T-helper 2 cell (primary cell): ENCODE data around the gene SLC37A4.
"Not testable (repeated sequence)": the region's sequence is repeated elsewhere in the genome, so short reads cannot be mapped to it uniquely, and the experiment has no call there.

Source experiments
- DNase-seq, 5 experiments: peaks; one replicate each; pipeline versions ENCODE4 v3.0.0 to v3.0.0-alpha.2; 2012 to 2022
- total RNA-seq, 2 donors: gene quantifications; one replicate each; lab custom pipeline; 2026; lab: John Stamatoyannopoulos, UW

Gene SLC37A4
- total RNA-seq, result 6.9 to 15.4 reads per million in 2 donors

DNA sequence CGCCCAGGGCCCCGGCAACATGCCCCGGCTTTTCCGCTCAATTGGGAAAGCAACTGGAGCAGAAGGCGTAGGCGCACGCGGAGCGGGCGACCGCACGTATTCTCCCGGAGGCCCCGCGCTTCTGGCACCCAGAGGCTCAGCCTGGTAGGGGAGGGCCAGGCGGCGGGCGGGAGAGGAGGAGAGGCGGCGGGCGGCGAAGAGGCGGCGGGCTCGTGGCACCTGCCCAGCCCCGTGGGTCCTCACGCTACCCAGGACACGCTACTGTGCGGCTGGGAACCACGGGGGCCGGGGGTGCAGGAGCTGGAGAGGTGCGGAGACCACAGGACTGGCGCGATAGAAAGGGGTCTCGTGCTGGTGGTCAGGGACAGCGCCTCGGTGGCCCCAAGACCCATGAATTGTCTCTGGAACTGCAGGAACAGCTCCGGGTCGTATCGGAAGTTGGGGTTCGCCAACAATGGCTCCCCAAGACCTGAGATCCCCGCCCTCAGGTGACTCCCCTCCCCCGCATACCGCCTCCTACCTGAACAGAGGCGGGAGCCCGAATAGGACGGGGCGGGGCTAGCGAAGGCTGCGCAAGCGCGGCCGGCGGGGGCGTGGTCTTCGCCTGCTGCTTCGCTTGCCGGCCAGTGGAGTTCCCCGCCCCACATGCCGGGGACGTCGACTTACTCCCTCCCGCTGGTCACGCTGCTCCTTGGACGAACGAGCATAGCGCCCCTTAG lies at the start of gene SLC37A4:
SLC37A4 (minus strand) TSS at position 549 of the 719 bp plus-strand sequence.
- DNase-seq, result peak; percentile 94 to 99 (median 99)

DNA sequence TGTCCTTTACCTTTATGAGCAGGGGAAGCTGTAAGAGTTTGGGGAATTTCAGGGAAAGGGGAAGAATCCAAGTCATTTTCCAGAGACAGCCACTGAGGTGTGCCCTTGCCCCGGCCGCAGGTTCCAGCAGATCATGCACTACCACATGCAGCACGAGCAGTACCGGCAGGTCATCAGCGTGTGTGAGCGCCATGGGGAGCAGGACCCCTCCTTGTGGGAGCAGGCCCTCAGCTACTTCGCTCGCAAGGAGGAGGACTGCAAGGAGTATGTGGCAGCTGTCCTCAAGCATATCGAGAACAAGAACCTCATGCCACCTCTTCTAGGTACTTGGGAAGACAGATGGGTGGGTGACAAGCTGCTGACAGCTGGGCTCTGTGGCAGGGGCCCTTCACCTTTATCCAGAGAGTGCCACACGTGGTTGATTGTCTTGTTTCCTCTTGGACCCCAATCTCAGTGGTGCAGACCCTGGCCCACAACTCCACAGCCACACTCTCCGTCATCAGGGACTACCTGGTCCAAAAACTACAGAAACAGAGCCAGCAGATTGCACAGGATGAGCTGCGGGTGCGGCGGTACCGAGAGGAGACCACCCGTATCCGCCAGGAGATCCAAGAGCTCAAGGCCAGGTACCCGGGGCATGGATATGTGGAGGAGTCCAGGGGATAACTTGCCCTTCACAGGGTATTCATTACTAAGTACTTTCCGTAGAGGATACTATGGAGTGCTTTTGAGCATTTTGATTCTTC lies 48.2 kb upstream of the SLC37A4 start:
- no peak for DNase-seq

DNA sequence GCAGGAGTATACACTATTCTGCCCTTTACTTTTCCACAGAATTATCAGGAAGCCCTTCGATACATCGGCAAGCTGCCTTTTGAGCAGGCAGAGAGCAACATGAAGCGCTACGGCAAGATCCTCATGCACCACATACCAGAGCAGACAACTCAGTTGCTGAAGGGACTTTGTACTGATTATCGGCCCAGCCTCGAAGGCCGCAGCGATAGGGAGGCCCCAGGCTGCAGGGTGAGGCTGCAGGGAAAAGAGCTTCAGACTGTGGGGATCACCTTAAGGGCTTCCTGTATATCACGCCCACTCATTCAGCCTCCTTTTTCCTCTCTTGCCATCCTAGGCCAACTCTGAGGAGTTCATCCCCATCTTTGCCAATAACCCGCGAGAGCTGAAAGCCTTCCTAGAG lies 47.2 kb upstream of the SLC37A4 start:
- DNase-seq, result no peak

DNA sequence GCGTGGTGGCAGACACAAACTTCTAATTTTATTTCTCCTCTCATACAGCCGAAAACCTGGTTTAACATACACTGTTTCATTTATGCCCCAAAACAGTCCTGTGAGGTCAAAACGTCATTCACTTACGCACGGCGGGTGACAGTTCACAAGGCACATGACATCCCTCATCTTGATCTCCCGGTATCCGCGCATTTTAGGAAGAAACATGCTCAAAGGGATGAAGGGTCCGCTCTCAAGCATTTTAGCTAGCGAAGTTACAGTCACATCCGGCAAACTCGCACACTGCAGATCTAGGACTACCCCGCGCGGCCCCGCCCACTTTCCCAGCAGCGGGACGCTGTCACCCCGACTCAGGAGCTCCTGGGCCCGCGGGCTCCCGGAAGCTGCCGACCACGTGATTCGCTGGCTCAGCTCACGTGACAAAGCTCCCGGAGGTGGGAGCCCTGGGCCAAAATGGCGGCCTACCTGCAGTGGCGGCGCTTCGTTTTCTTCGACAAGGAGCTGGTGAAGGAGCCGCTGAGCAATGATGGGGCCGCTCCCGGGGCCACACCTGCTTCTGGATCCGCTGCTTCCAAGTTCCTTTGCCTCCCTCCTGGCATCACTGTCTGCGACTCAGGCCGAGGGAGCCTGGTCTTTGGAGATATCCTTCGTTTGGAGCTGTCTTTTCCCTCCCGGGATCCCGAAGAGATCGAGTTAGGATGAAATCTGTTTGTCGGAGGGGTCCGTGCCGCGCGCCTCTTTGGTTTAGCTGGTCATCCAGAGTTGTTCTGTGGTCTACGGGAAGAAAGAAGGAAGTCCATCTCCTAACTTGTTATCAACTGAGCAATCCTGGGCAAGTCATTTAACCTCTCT lies 36.9 kb upstream of the SLC37A4 start, which contains the start of gene VPS11:
VPS11 (plus strand) TSS at position 448 of the 852 bp plus-strand sequence; CDS start at position 454, 6 bp downstream.
- DNase-seq, result peak; percentile 95 to 99 (median 98)

DNA sequence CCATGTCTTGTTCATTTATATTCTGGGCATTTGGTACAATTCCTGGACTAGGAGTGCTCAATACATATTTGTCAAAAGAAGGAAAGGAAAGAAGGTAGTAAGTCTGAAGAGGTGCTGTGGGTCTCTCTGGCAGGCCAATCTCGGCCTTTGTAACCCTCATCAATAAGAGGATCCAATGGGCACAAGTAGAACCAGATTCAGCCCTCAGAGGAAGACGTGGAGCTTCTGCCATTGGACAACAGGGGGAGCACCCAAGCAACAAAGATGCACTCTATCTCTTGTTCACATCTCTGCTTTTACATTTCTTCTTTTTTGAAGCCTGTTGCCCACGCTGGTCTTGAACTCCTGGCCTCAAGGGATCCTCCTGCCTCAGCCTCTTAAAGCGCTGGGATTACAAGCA lies 34.7 kb upstream of the SLC37A4 start:
- DNase-seq, result peak in 2 of 5 experiments; percentile 23 to 80

DNA sequence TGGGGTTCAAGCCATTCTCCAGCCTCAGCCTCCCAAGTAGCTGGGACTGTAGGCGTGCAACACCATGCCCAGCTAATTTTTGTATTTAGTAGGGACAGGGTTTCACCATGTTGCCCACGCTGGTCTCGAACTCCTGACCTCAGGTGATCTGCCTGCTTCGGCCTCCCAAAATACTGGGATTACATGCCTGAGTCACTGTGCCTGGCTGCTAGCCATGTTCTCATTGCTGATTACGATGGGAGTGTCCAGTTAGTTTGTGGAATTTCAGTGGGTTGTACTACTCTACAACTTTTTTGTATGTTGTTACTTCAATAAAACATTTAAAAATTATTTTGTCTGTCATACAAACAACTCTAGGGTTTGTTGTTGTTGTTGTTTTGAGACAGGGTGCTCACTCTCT lies 32.1 kb upstream of the SLC37A4 start:
- no peak for DNase-seq

DNA sequence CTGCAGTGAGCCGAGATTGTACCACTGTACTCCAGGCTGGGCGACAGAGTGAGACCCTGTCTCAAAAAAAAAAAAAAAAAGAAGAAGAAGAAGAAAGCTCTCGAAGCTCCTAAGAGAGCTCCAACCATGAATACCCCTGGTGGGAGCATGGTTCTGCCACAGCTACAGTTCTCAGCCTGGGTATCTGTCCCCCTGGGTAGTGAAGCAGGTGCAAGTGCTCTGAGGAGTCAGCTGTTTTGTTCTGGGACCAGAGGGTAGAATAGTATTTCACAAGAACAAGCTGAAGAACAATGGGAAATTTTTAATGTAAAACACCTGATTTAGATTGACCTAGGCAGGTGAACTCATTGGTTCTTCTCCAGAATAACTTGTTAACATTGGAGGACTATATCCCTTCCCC lies 30.6 kb upstream of the SLC37A4 start:
- no peak for DNase-seq

DNA sequence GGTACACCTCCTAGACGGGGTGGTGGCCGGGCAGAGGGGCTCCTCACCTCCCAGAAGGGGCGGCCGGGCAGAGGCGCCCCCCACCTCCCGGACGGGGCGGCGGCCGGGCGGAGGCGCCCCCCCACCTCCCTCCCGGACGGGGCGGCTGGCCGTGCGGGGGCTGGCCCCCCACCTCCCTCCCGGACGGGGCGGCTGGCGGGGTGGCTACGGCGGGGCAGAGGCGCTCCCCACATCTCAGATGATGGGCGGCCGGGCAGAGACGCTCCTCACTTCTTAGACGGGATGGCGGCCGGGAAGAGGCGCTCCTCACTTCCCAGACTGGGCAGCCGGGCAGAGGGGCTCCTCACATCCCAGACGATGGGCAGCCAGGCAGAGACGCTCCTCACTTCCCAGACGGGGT lies 28.5 kb upstream of the SLC37A4 start:
- DNase-seq, result not testable (repeated sequence)

DNA sequence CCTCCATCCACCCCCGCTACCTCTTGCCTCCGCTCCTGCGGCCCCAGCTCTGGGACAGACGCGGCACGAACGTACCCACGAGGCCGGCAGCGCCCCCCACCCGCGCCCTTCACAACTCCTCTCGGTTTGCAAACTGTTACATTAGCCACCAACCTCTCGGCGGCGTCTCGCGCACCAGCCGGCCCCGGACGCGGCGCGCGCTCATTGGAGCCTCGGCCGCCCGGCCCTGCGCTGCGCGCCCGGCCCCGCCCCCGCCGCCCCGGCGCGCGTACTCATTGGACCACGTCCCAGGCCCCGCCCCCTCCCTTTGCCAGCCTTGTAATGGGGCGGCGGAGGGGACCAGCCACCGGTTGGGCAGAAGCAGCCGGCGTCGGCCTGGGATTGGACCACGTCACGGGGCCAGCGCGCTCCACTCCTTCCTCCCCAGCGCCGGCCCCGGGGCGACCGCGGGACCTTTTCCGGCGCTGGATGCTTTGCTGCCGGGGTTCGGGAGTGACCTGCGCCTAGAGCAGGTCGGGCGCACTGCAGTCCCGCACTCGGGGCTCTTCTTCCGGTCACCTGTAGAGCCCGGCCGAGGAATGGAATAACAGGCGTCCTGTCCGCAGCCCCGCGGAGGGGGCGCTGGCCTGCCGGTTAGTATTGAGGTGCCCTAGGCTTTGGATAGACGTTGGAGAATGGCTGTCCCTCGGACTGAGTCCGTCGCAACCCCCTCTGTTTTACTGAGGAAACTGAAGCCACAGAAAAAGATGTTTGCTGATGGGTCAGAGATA lies 26.5 kb upstream of the SLC37A4 start, which contains the start of gene HYOU1:
HYOU1 (minus strand) TSS at position 206 of the 770 bp plus-strand sequence. CDS start 1,045 bp downstream, outside the sequence.
- DNase-seq, result peak; percentile 98 to 99 (median 98)

DNA sequence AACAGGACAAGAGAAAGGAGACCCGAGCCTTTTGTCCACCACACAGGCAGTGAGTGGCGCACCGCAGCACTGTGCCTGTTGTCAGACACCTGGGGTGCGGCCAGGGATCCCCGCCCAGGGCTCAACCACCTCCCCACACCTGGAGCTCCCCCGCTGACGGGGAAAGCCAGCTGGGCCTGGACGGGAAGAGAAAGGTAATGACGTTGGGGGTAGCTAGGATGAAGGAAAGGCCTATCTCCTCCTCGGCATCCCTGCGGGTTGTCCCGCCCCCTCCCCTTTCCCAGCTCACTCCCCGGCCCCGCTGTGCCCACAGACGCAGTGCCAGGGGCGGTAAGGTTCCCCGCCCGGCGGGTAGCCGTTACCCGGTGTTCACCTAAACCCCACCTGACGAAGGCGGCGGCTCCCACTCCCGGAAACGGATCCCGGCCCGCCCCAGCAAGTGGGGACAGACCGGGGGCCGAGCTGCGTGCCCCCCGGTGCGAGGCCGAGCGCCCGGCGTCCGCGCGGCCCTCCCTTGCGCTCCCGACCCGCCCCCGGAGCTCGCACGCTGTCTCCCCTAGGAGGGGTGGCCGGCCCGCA lies 25.8 kb upstream of the SLC37A4 start:
- DNase-seq, result peak; percentile 25 to 58 (median 50)

DNA sequence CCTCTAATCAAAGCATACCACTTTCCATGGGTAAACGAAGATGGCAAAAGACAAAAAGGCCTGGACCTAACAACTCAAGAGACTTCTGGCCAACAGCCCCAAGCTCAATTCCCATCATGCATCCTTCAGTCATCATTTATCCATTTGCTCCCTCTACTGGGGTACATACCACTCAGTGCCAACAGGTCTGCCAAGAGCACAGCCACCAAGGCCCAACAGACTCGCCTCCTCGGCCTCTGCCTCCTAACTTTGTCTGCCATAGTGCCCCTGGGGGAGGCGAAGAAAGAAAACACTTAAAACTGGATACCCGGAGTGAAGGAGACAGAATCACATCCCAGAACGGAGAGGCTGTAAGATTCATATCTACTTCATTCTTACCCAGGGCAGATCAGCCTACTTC lies 25.2 kb upstream of the SLC37A4 start:
- peak in 1 of 5 experiments; percentile 62 for DNase-seq

DNA sequence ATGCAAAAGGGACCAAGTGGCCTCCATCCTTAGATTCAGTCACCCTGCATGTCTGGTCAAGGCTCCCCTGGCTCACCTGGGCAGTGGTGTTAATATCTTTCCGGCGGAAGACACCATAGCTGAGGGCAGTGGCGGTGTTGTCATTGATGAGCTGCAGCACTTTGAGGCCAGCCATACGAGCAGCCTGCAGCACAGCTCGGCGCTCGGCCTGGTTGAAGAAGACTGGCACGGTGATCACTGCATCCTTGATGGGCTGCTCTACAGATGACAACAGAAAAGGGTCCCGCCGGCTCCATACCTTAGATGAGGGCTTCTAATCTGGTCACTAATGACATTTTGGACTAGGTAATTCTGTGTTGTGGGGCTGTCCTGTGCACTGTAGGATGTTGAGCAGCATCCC lies 23.7 kb upstream of the SLC37A4 start:
- DNase-seq, result no peak

DNA sequence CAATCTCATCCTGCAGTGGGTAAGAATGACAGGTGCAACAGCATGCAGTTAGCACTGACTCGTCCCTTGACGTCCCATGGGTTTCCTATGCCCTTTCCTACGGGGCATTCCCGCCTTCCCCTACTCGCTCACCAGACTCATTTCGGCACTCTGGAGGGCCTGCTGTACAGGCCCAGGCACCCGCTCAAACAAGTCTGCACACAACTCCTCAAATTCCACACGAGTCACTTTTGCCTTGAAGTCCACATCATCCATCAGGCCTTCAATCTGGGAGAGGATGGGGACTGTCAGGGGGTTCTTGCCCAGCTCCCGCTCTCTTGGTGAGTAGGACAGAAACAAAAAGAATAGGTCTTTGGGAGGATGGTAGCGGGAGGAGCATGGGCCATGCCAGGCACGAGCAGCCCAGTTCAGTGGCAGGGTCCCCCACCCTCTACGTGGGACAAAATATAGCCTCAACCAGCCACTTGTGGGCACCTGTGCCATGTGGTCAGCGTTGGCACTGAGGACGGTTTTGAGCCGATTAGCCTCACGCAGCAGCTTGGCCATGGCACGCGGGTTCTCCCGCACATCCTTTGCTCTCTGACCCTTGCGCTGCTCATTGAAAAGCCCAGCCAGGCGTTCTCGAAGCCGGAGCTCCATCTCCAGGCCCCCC lies 21.6 kb upstream of the SLC37A4 start:
- DNase-seq, result no peak

DNA sequence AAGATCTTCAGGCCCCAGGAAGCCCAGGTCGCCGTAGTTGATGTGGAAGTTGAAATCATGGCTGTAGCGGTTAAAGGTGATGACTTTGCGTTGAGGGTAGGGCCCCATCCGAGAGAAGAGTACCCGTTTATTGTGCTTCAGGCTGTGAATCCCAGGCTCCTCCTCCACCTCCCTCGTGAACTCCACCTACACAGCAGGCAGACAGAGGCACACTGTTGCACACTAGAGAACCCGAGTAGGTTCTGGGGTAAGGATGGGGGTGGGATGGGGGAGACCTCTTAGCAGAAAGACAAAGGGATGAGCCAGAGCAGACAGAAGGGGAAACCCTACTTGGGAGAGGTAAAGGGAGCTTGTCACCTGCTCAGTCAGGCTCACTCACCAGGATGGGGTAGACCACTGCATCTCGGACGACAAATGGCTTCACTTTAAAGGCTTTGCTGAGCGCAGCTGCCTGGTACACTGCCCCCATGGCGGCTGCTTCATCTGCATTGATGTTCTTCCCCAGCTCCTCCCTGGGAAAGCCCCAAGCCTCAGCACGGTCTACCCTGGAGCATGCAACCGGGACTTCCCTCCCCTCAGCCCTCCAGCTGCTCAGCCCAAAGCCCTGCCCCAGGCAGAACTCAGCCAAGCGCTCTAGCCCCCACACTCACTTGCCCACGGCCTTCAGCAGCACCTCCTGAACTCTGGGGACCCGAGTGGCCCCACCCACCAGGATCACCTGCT lies 20.9 kb upstream of the SLC37A4 start:
- peak in 3 of 5 experiments; percentile 20 to 35 (median 21) for DNase-seq

DNA sequence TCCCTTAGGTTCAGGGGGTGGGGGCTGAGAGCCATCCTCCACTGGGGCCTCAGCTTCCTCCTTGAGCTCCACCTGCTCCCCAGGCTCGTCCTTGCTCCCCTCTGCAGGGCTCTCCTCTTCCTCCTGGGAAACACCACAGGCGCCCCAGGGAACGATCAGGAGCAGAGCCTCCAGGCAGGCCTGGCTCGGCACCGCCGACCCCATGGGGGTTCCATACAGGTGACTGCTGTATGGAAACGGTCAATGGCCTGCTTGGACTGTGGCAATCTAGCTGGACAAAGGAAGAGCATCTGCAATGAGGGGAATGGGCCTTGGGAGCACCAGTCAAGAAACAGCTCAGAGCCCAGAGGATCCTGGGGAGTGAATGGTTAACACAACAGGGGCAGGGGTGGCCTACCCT lies 18.4 kb upstream of the SLC37A4 start:
- DNase-seq, result no peak

DNA sequence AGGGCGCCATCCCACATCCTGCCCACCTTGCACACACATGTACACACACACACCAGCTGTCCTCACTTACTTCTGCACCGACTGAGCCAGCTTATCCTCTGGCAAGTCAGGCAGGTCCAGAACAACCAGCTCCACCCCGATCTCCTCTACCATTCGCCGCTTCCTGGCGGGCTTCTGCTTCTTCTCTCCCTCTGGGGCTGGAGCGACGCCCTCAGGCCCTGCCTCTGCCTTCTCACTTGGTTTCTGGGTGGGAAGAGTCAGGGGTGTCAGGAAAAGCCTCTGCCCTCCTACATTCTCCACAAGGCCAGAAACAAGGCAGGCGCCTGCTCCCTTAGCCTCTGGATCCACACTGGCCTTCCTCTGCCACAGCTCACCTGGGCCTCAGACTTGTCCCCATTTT lies 18.0 kb upstream of the SLC37A4 start:
- DNase-seq, result no peak

DNA sequence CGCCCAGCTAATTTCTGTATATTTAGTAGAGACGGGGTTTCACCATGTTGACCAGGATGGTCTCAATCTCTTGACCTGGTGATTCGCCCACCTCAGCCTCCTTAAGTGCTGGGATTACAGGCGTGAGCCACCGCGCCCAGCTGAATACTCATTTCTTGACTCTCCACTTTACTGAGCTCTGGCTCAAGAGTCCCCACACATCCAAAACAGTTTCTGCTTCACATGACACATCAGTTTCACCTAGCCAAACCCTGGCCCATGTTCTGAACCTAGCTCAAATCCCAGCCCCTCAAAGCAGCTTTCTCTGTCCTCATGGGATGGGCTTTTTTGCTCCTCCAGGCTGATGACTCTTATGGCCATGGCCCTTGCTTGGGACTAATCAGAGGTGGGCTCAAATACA lies 16.5 kb upstream of the SLC37A4 start:
- no peak for DNase-seq

DNA sequence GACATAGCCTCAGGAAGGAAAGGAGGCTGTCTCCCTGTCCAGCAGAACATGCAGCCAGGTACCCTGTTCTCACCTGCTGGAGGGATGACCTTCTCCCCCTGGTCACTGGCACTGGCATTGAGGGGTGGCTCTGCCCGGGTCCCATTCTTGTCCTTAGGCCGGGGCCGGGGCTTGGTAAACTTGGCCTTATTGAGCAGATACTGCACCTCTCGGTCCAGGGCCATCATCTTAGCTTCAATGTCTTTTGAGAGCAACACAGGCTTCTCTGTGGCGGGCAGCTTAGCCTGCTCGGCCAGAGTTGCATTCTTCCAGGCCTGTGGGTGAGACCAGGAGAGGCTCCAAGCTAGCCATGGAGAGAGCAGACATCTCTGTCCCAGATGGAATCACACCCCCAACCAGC lies 15.8 kb upstream of the SLC37A4 start:
- DNase-seq, result no peak

DNA sequence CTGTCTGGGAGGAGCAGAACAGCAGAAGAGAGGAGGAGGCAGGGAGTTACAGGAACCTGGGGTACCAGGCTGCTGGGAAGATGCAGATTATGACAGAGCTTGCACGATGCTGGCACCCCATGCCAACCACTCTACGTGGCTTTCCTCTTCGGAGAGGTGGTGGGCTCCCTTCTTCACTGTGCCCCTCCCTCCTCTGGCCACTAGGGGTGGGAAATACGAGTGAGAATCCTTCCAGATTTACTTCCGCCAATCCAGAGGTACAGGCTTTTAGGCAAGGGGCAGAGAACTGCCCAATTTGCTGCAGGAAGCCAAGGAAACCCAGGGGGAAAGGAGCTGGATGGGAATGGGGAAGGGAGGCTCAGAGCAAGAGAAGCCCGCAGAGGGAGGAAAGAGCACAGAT lies 14.0 kb upstream of the SLC37A4 start:
- no peak for DNase-seq

DNA sequence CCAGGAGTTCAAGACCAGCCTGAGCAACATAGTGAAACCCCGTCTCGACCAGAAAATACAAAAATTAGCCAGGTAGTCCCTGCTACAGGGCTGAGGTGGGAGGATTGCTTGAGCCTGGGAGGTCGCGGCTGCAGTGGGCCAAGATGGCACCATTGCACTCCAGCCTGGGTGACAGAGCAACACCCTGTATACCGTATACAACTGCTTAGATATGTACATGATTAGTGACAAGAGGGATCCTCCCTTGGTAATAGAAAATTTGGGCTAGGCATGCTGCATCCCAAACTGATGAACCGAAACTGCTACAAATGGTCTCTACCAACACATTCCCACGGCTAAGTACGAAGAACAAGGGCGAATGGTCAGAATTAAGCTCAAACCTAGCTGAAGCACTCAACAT lies 12.2 kb upstream of the SLC37A4 start:
- no peak for DNase-seq
